ENCODE data around the gene NRP1.

The NRP1 gene

GRCh38 chr10:33329178-33329577, 5.3 kb downstream of the NRP1 start:
- POLR2A ChIA-PET: no interaction called here
- CTCF ChIA-PET: interaction anchor here (1.0 to 2.9 kb wide), 3 partner anchors 12 to 1309 kb away, joined by 3 to 16 read pairs (median 12); no protein-coding TSS in a partner anchor
- no peak for DNase-seq (ENCODE audit: extremely low spot score)
- TF ChIP-seq CTCF (IDR thresholded peaks at IDR 0.05; ENCODE audit: control extremely low read depth, extremely low read depth, low read depth, missing control alignments): no peak

- CTCF ChIA-PET: interaction anchor here (1.0 to 2.9 kb wide), 7 partner anchors 11 to 1312 kb away, joined by 3 to 16 read pairs (median 3); no protein-coding TSS in a partner anchor
- DNase-seq (ENCODE audit: extremely low spot score): no peak
- POLR2A ChIA-PET: no interaction called here
- no peak for TF ChIP-seq CTCF (IDR thresholded peaks at IDR 0.05; ENCODE audit: control extremely low read depth, extremely low read depth, low read depth, missing control alignments)
Measured at GRCh38 chr10:33328253-33328652, 6.2 kb downstream of the NRP1 start.

GRCh38 chr10:33327751-33328150, 6.7 kb downstream of the NRP1 start:
- CTCF ChIA-PET: interaction anchor here (1.0 to 2.9 kb wide), 6 partner anchors 10 to 1312 kb away, joined by 3 to 16 read pairs (median 4); no protein-coding TSS in a partner anchor
- TF ChIP-seq CTCF (IDR thresholded peaks at IDR 0.05; ENCODE audit: control extremely low read depth, extremely low read depth, low read depth, missing control alignments): no peak
- no peak for DNase-seq (ENCODE audit: extremely low spot score)
- POLR2A ChIA-PET: no interaction called here

DNA sequence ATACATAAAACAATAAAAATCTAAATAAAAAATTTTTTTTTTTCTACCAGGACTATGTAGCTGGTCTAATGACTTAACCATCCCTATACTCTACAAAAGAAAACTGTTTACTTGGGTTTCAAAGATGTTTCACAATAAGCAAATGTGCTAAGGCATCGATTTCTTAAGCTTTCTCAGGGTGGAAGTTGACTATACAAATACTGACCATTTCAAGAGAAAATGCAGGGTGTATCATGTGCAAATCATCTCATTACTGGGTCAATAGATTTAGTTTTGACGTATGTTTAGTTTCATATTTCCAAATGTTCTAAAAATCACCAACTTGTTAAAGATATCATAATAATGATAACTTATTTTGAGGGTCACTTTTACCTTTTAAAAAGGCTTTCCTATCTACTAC, 7.5 kb downstream of the NRP1 start:
- POLR2A ChIA-PET: no interaction called here
- DNase-seq (ENCODE audit: extremely low spot score): no peak
- CTCF ChIA-PET: interaction anchor here (1.4 to 2.9 kb wide), 3 partner anchors 10 to 1311 kb away, joined by 3 to 16 read pairs (median 12); no protein-coding TSS in a partner anchor
- no peak for TF ChIP-seq CTCF (IDR thresholded peaks at IDR 0.05; ENCODE audit: control extremely low read depth, extremely low read depth, low read depth, missing control alignments)

- TF ChIP-seq CTCF (IDR thresholded peaks at IDR 0.05; ENCODE audit: control extremely low read depth, extremely low read depth, low read depth, missing control alignments): no peak
- ChIA-PET POLR2A (no interaction called here), CTCF (no interaction called here)
- no peak for DNase-seq (ENCODE audit: extremely low spot score)
Measured at GRCh38 chr10:33325929-33326328, 8.5 kb downstream of the NRP1 start.

- ChIA-PET CTCF (interaction anchor here (1.2 kb wide), 1 partner anchor 19 kb away, joined by 3 read pairs; no protein-coding TSS in a partner anchor), POLR2A (no interaction called here)
- TF ChIP-seq CTCF (IDR thresholded peaks at IDR 0.05; ENCODE audit: control extremely low read depth, extremely low read depth, low read depth, missing control alignments): no peak
- no peak for DNase-seq (ENCODE audit: extremely low spot score)
Measured at GRCh38 chr10:33323721-33324120, 10.7 kb downstream of the NRP1 start.

Measured in GM10248 (cell line).